Lower lobe of right lung (tissue), 2 donors: ENCODE results near the gene CNTROB. TPM values are rescaled to one million over a fixed set of nuclear protein-coding genes. Genes with fewer than 3 reads are reported as not detected.

Source experiments
- ATAC-seq, 2 donors: fragments of 200-7000 bp; cut with Tn5 transposase; one replicate each; pipeline ENCODE4 v1.9.1; 2020 to 2022; ENCODE audit warnings: mild to moderate bottlenecking in 2 of 2, moderate library complexity in 2 of 2
- DNase-seq: peaks from one replicate; pipeline ENCODE4 v3.0.0-alpha.2; 2020
- H3K27ac ChIP-seq: fragments of 200-600 bp; one replicate; pipeline ENCODE4 v1.8.0; 2022
- H3K27me3 ChIP-seq: fragments of 200-600 bp; one replicate; pipeline ENCODE4 v1.8.0; 2022; ENCODE audit warnings: low read depth
- H3K36me3 ChIP-seq: fragments of 200-600 bp; one replicate; pipeline ENCODE4 v1.8.0; 2022; ENCODE audit warnings: mild to moderate bottlenecking
- H3K4me1 ChIP-seq: fragments of 200-600 bp; one replicate; pipeline ENCODE4 v1.8.0; 2022
- H3K4me3 ChIP-seq: fragments of 200-600 bp; one replicate; pipeline ENCODE4 v1.8.0; 2022; ENCODE audit warnings: mild to moderate bottlenecking
- H3K9me3 ChIP-seq: fragments of 200-600 bp; one replicate; pipeline ENCODE4 v1.8.0; 2022
- CTCF ChIP-seq: fragments of 200-600 bp; IDR thresholded peaks from one replicate; pipeline ENCODE4 v1.8.0; 2022; ENCODE audit warnings: antibody characterized with exemption, mild to moderate bottlenecking
- intact Hi-C: fragments of 100-400 bp; cut with DNase I; formaldehyde crosslinking; loops from one replicate; pipeline ENCODE4 v1.11.0; 2022
- total RNA-seq: library from RNA; stranded (reverse); fragmentation: NEBNext Ultra II Directional; extraction: Animal tissue kit (Norgen Biotek cat#: 25700); gene quantifications from one replicate; pipeline ENCODE4 v1.2.1, GENCODE V29; 2021
- donor health status: DM: no; HTN: yes; CAD: no; lungs with severe emphysema.

Gene CNTROB
- total RNA-seq, 1 donor from 2014 or later = 56.2 TPM

- H3K4me1 ChIP-seq = peaks cover 2% of the 10 kb centered on the region
- H3K36me3 ChIP-seq = peaks cover 96% of the 10 kb centered on the region
- no peaks in the 10 kb centered on the region for H3K27me3 ChIP-seq
- no peak for ATAC-seq
- H3K9me3 ChIP-seq = no peaks in the 10 kb centered on the region
- H3K4me3 ChIP-seq = no peak overlapping the region
- no peak overlapping the region for H3K27ac ChIP-seq
- TF ChIP-seq CTCF = no peak
- intact Hi-C loops = no loop called here
- DNase-seq = no peak
These were observed 8.0 kb downstream of the CNTROB start for GRCh38 chr17:7940034-7940433.

- Histone ChIP-seq H3K9me3 (no peaks in the 10 kb centered on the region), H3K27me3 (no peaks in the 10 kb centered on the region), H3K4me1 (no peaks in the 10 kb centered on the region), H3K27ac (no peak overlapping the region), H3K4me3 (no peak overlapping the region), H3K36me3 (peaks cover 96% of the 10 kb centered on the region)
- intact Hi-C loops = no loop called here
- no peak for TF ChIP-seq CTCF
- ATAC-seq = no peak
- no peak for DNase-seq
These were observed 8.7 kb downstream of the CNTROB start for GRCh38 chr17:7940743-7941142.

GRCh38 chr17:7943291-7943690 is 11.3 kb downstream of the CNTROB start:
- Histone ChIP-seq H3K4me3 (no peak overlapping the region), H3K9me3 (no peaks in the 10 kb centered on the region), H3K36me3 (peaks cover 96% of the 10 kb centered on the region), H3K4me1 (no peaks in the 10 kb centered on the region), H3K27me3 (no peaks in the 10 kb centered on the region), H3K27ac (no peak overlapping the region)
- ATAC-seq (no peak), DNase-seq (no peak)
- intact Hi-C loops = no loop called here
- no peak for TF ChIP-seq CTCF

GRCh38 chr17:7944326-7944725 is 12.3 kb downstream of the CNTROB start:
- no peak for TF ChIP-seq CTCF
- Histone ChIP-seq H3K4me1 (no peaks in the 10 kb centered on the region), H3K36me3 (peaks cover 96% of the 10 kb centered on the region), H3K27ac (no peak overlapping the region), H3K4me3 (no peak overlapping the region), H3K9me3 (no peaks in the 10 kb centered on the region), H3K27me3 (no peaks in the 10 kb centered on the region)
- ATAC-seq (no peak), DNase-seq (no peak)
- intact Hi-C loops = no loop called here

- DNase-seq = no peak
- Histone ChIP-seq H3K9me3 (no peaks in the 10 kb centered on the region), H3K27me3 (no peaks in the 10 kb centered on the region), H3K27ac (no peak overlapping the region), H3K36me3 (peaks cover 90% of the 10 kb centered on the region), H3K4me3 (no peak overlapping the region), H3K4me1 (no peaks in the 10 kb centered on the region)
- TF ChIP-seq CTCF = no peak
- no peak for ATAC-seq
- intact Hi-C loops = no loop called here
These were observed 13.6 kb downstream of the CNTROB start for GRCh38 chr17:7945651-7946050.

GRCh38 chr17:7946441-7946840 is 14.4 kb downstream of the CNTROB start:
- TF ChIP-seq CTCF = no peak
- DNase-seq (no peak), ATAC-seq (no peak)
- Histone ChIP-seq H3K27me3 (no peaks in the 10 kb centered on the region), H3K27ac (no peak overlapping the region), H3K4me3 (no peak overlapping the region), H3K9me3 (no peaks in the 10 kb centered on the region), H3K4me1 (no peaks in the 10 kb centered on the region), H3K36me3 (peaks cover 82% of the 10 kb centered on the region)
- intact Hi-C loops = no loop called here
